ENCODE data around the gene AP3D1.

DNA sequence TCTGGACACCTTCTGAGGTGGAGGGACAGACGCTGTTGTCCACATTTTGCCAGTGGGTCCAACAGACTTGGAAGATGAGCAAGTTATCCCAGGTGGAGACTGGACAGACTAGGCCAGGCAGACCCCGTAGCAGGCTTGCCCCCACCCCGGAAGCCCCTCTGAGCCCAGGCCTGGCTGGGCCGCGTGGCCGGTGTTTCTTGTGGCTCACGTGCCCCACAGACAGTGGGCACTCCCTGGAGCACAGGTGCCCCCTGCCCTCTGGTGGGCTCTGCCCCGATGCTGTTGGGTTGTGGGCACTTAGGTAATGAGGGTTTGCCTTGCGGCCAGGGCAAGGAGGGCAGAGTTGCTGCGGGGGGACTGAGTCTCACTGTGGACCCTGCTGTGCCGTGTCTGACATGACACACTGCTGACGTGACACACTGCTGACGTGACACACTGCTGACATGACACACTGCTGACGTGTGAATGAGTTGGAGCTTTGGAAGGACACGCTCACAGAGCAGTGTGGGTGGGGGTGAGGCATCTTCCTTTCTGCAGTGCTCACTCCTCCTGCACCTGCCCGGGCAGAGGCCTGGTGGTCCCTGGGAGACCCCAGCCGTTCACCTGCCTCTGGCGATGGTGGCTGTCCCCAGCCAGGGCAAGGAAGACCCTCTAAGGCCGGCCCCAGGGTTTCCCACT, 37.5 kb upstream of the AP3D1 start:
- TF ChIP-seq POLR2A (IDR thresholded peaks at IDR 0.05; ENCODE audit: extremely low read depth, insufficient read length) (no peak), CTCF (IDR thresholded peaks at IDR 0.05; ENCODE audit: low read depth, low read length) (no peak), MAX (IDR thresholded peaks at IDR 0.05; ENCODE audit: low read depth, low read length) (no peak)
